B cell (primary cell): Measurements from ENCODE around the gene C1orf105. TPM values are rescaled to one million over a fixed set of nuclear protein-coding genes. Genes with fewer than 3 reads are reported as not detected.

Experiments
- ATAC-seq: fragments of 200-7000 bp; cut with Tn5 transposase; one replicate; pipeline ENCODE4 v1.10.0; 2021; ENCODE audit warnings: low read depth, mild to moderate bottlenecking, moderate number of reproducible peaks, moderate library complexity
- CTCF ChIA-PET: fragments of 350-600 bp; sonication (Branson Sonifier 250); formaldehyde crosslinking; loops from one replicate; lab custom pipeline; 2021; ENCODE audit warnings: antibody characterized with exemption, inconsistent platforms; lab: Charles Lee
- POLR2A ChIA-PET: fragments of 350-600 bp; sonication (Branson Sonifier 250); formaldehyde crosslinking; loops from one replicate; lab custom pipeline; 2021; ENCODE audit warnings: antibody characterized with exemption; lab: Charles Lee
- DNase-seq: peaks from one replicate; pipeline ENCODE4 v3.0.0; 2013
- H2AFZ ChIP-seq: 2 replicates; pipeline ENCODE4 v1.6.1; 2012; ENCODE audit warnings: mild to moderate bottlenecking, low read depth, low read length; ENCODE audit not compliant: insufficient read depth, poor library complexity, severe bottlenecking
- H3K27ac ChIP-seq, 2 donors: 1 replicate in 1 of 2; 2 replicates in 1 of 2; pipeline ENCODE4 v1.5.1; 2012 to 2013; ENCODE audit warnings: low read length in 2 of 2, mild to moderate bottlenecking in 2 of 2, moderate library complexity in 1 of 2
- H3K27me3 ChIP-seq, 4 experiments: fragments of 200-600 bp in 1 of 4; sonication (generic) in 1 of 4; replicated peaks in 1 of 4; 1 replicate in 2 of 4; 2 replicates in 2 of 4; pipeline versions ENCODE4 v1.6.1 to v1.7.0; 2013 to 2016; ENCODE audit warnings: low read length in 3 of 4, mild to moderate bottlenecking in 2 of 4, mixed read lengths in 1 of 4, moderate library complexity in 1 of 4; ENCODE audit not compliant: insufficient read depth in 4 of 4, control insufficient read depth in 3 of 4; ENCODE audit errors: control extremely low read depth in 1 of 4
- H3K36me3 ChIP-seq, 2 experiments: replicated peaks in 1 of 2; 1 replicate in 1 of 2; 2 replicates in 1 of 2; pipeline versions ENCODE4 v1.6.1 to v1.7.1; 2013; ENCODE audit warnings: low read length in 1 of 2; ENCODE audit not compliant: insufficient read depth in 2 of 2, control insufficient read depth in 1 of 2; ENCODE audit errors: control extremely low read depth in 1 of 2, extremely low read depth in 1 of 2
- H3K4me1 ChIP-seq, 2 donors: fragments of 200-600 bp in 1 of 2; sonication (generic) in 1 of 2; 1 replicate in 1 of 2; 2 replicates in 1 of 2; pipeline versions ENCODE4 v1.5.1 to v1.6.1; 2013 to 2017; ENCODE audit warnings: low read length in 2 of 2; ENCODE audit not compliant: control insufficient read depth in 2 of 2, insufficient read depth in 2 of 2
- H3K4me2 ChIP-seq: replicated peaks from 2 replicates; pipeline ENCODE3; 2012; ENCODE audit warnings: mild to moderate bottlenecking, low read depth, low read length; ENCODE audit not compliant: poor library complexity, severe bottlenecking
- H3K4me3 ChIP-seq, 5 experiments: fragments of 200-600 bp in 1 of 5; sonication (generic) in 1 of 5; 1 replicate in 3 of 5; 2 replicates in 2 of 5; pipeline versions ENCODE4 v1.5.1 to v1.7.0; 2011 to 2016; ENCODE audit warnings: low read length in 4 of 5, mild to moderate bottlenecking in 4 of 5, low read depth in 2 of 5, control low read depth in 1 of 5, moderate library complexity in 1 of 5; ENCODE audit not compliant: insufficient read depth in 1 of 5; ENCODE audit errors: control extremely low read depth in 1 of 5, extremely low read depth in 1 of 5
- H3K79me2 ChIP-seq: fragments of 200-600 bp; sonication (generic); one replicate; pipeline ENCODE4 v1.6.0; 2016; ENCODE audit warnings: low read length; ENCODE audit not compliant: control insufficient read depth, insufficient read depth
- H3K9ac ChIP-seq: fragments of 200-600 bp; sonication (generic); 2 replicates; pipeline ENCODE4 v1.6.1; 2017; ENCODE audit warnings: mild to moderate bottlenecking, low read length, moderate library complexity
- H3K9me3 ChIP-seq, 3 donors: one replicate each; pipeline versions ENCODE4 v1.6.1 to v1.7.1; 2013; ENCODE audit warnings: low read length in 2 of 3; ENCODE audit not compliant: control insufficient read depth in 2 of 3, insufficient read depth in 1 of 3; ENCODE audit errors: control extremely low read depth in 1 of 3
- H4K20me1 ChIP-seq: 2 replicates; pipeline ENCODE4 v1.6.0; 2012; ENCODE audit warnings: mild to moderate bottlenecking, low read length; ENCODE audit not compliant: insufficient read depth, control insufficient read depth, poor library complexity, severe bottlenecking
- H3K27ac Mint-ChIP-seq: one replicate; pipeline ENCODE4 v1.8.0; 2021; ENCODE audit warnings: mixed read lengths
- H3K27me3 Mint-ChIP-seq: one replicate; pipeline ENCODE4 v1.8.0; 2021; ENCODE audit warnings: mixed read lengths
- H3K4me1 Mint-ChIP-seq: one replicate; pipeline ENCODE4 v1.8.0; 2021; ENCODE audit warnings: mixed read lengths
- H3K4me3 Mint-ChIP-seq: one replicate; pipeline ENCODE4 v1.8.0; 2021; ENCODE audit warnings: mixed read lengths
- H3K9me3 Mint-ChIP-seq: one replicate; pipeline ENCODE4 v1.8.0; 2022; ENCODE audit warnings: mixed read lengths; ENCODE audit not compliant: insufficient read depth
- EZH2 ChIP-seq: IDR thresholded peaks from 2 replicates; pipeline ENCODE4 v1.6.1; 2012; ENCODE audit warnings: borderline replicate concordance, low read depth, mild to moderate bottlenecking, moderate library complexity, low read length; ENCODE audit not compliant: insufficient read depth, poor library complexity, severe bottlenecking
- WGBS: methylation state at CpG from one replicate; pipeline ENCODE4 v1.1.5; 2013; ENCODE audit warnings: missing lambda C conversion rate; ENCODE audit not compliant: insufficient coverage; 5-methylcytosine and 5-hydroxymethylcytosine counted together
- intact Hi-C: fragments of 100-400 bp; cut with micrococcal nuclease; formaldehyde crosslinking; loops from one replicate; pipeline ENCODE4 v1.10.0; 2022
- polyA plus RNA-seq: library from polyadenylated mRNA; depleted of rRNA; stranded (reverse); fragments of >200 nt; gene quantifications from 2 replicates; pipeline ENCODE4 v1.2.3, GENCODE V29; 2012
- total RNA-seq, 2 donors: library from RNA; stranded (reverse); fragments of 120-200 nt in 1 of 2; gene quantifications; 1 replicate in 1 of 2; 2 replicates in 1 of 2; pipeline versions ENCODE4 v1.2.3 to v1.2.4, GENCODE V29; 2013 to 2022
- TF ChIP-seq, protein P1 (sequence below): fragments of 200-600 bp; IDR thresholded peaks from one replicate; pipeline ENCODE4 v1.8.0; 2022; ENCODE audit warnings: antibody characterized with exemption, mild to moderate bottlenecking

Gene C1orf105
- total and polyA plus RNA-seq, 2 donors (not counting 1 experiment from before 2014, with no cell fraction given), result not detected

DNA sequence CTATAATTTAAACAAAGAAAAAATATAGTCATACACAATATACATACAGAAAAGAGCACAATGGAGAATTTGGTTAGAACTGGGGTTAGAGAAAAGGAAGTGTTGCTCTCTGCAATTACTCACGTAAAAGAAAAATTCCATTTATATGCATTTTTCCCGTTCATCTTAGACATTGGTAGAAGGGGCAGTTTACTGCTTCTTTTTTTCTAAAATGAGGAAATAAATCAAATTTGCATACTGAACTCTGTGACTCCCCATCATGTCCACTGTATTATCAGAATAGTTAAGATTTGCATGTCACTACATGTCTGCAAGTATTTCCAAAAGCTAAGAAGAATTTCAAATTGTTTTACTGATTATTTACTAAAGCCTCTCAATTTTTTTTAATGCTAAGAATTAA, 44.1 kb upstream of the C1orf105 start:
- no peaks in the 10 kb centered on the region for H3K79me2 ChIP-seq
- no CpG with 5 or more reads among the region's 2 CpGs for WGBS
- H3K36me3 ChIP-seq, result no peaks in the 10 kb centered on the region
- intact Hi-C loops, result no loop called here
- DNase-seq (no peak), ATAC-seq (peak; percentile 37)
- H3K4me3 ChIP-seq, result peak overlapping the region in 4 of 5 experiments; percentile 18 to 43 (median 27)
- H3K4me2 ChIP-seq, result peak overlapping the region; percentile 52
- H4K20me1 ChIP-seq, result no peaks in the 10 kb centered on the region
- Mint-ChIP-seq H3K27ac (peak overlapping the region; percentile 34), H3K4me3 (peak overlapping the region; percentile 67), H3K27me3 (no peaks in the 10 kb centered on the region), H3K4me1 (peaks cover 43% of the 10 kb centered on the region), H3K9me3 (no peaks in the 10 kb centered on the region)
- H3K27me3 ChIP-seq, result no peaks in the 10 kb centered on the region
- H3K4me1 ChIP-seq, result peaks cover 16 to 29% of the 10 kb centered on the region in 2 donors
- POLR2A ChIA-PET, result interaction anchor here (0.6 to 1.6 kb wide), 3 partner anchors 15 to 165 kb away, joined by 3 to 4 read pairs (median 3); no protein-coding TSS in a partner anchor
- peak overlapping the region; percentile 0 to 36 for H3K27ac ChIP-seq
- H2AFZ ChIP-seq, result no peak overlapping the region
- TF ChIP-seq, protein P1, sequence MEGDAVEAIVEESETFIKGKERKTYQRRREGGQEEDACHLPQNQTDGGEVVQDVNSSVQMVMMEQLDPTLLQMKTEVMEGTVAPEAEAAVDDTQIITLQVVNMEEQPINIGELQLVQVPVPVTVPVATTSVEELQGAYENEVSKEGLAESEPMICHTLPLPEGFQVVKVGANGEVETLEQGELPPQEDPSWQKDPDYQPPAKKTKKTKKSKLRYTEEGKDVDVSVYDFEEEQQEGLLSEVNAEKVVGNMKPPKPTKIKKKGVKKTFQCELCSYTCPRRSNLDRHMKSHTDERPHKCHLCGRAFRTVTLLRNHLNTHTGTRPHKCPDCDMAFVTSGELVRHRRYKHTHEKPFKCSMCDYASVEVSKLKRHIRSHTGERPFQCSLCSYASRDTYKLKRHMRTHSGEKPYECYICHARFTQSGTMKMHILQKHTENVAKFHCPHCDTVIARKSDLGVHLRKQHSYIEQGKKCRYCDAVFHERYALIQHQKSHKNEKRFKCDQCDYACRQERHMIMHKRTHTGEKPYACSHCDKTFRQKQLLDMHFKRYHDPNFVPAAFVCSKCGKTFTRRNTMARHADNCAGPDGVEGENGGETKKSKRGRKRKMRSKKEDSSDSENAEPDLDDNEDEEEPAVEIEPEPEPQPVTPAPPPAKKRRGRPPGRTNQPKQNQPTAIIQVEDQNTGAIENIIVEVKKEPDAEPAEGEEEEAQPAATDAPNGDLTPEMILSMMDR, result no peak
- TF ChIP-seq EZH2, result no peak
- peak overlapping the region; percentile 25 for H3K9ac ChIP-seq
- CTCF ChIA-PET, result interaction anchor here (0.7 to 5.0 kb wide), 8 partner anchors 15 to 286 kb away, joined by 3 to 20 read pairs (median 3); no protein-coding TSS in a partner anchor
- no peaks in the 10 kb centered on the region for H3K9me3 ChIP-seq

GRCh38 chr1:172377565-172377964, 42.9 kb upstream of the C1orf105 start:
- Histone ChIP-seq H3K27me3 (no peaks in the 10 kb centered on the region), H2AFZ (no peak overlapping the region), H3K4me2 (no peak overlapping the region), H3K4me1 (peaks cover 26 to 37% of the 10 kb centered on the region in 2 donors), H4K20me1 (no peaks in the 10 kb centered on the region), H3K36me3 (no peaks in the 10 kb centered on the region), H3K79me2 (no peaks in the 10 kb centered on the region), H3K27ac (no peak overlapping the region), H3K4me3 (no peak overlapping the region), H3K9me3 (no peaks in the 10 kb centered on the region), H3K9ac (no peak overlapping the region)
- peaks cover 50% of the 10 kb centered on the region for H3K4me1 Mint-ChIP-seq
- ATAC-seq, result no peak
- H3K9me3 Mint-ChIP-seq, result no peaks in the 10 kb centered on the region
- ChIA-PET CTCF (interaction anchor here (0.6 to 5.0 kb wide), 6 partner anchors 16 to 1276 kb away, joined by 3 to 20 read pairs (median 4); no protein-coding TSS in a partner anchor), POLR2A (no interaction called here)
- H3K27ac Mint-ChIP-seq, result no peak overlapping the region
- intact Hi-C loops, result no loop called here
- TF ChIP-seq EZH2, result no peak
- TF ChIP-seq, protein P1, result no peak
- H3K27me3 Mint-ChIP-seq, result no peaks in the 10 kb centered on the region
- no peak for DNase-seq
- no peak overlapping the region for H3K4me3 Mint-ChIP-seq
